Ecto neural progenitor cell (in vitro differentiated cells): ENCODE results near the gene BTBD16.
A peak's percentile ranks its signal among the peaks of the same experiment; 100 is the strongest.

Source experiments
- DNase-seq: peaks from one replicate; pipeline ENCODE4 v3.0.0-alpha.2; 2018; ENCODE audit warnings: low spot score

The BTBD16 gene

DNA sequence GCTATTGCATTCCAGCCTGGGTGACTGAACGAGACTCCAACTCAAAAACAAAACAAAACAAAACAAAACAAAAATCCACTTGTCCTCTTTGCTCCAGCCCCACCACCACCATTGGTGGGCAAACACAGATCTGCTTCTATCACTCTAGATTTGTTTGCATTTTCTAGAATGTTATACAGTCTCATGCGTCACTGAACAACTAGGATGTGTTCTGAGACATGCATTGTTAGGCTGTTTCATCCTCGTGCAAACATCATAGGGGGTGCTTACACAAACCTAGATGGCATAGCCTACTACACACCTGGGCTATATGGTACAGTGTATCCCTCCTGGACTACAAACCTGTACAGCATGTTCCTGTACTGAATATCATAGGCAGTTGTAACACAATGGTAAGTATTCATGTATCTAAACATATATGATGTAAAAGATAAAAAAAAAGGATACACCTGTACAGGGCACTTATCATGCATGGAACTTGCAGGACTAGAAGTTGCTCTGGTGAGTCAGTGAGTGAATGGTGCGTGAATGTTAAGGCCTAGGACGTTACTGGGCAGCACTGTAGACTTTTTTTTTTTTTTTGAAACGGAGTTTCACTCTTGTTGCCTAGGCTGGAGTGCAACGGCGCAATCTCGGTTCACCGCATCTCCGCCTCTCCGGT is 45.3 kb downstream of the BTBD16 start:
- no peak for DNase-seq

DNA sequence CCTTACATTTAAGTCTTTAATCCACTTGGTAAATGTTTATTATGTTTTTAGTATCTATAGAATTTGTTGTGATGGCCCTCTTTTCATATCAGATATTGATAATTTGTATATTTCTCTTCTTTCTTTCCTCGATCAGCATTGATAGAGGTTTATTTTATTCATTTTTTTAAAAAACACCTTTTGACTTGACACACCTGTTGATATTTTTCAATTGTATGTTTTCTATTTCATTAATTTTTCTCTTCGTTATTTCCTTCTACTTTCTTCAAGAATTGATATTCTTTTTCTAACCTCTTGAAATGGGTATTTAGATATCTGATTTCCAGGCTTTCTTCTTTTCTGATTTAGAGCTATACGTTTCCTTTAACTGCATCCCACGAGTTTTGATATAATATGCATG is 50.9 kb downstream of the BTBD16 start:
- no peak for DNase-seq

DNA sequence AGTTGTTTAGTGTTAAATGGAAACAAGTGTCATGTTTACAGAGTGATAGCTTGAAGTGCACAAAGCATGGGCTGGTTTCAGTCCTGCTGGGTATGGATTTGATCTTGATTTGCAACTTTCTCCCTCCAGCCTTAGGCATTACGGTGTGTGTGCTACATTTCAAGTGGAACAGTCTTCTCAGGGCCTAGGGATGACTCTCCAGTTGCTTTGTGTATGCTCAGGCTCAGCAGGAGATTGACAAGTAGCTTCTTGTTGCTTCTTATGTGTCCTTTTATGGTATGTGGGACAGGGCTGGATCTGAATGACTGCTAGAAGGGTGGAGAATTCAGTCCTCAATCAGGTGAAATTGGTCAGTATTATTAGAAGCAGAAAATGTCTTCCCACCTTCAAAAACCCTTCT is 52.1 kb downstream of the BTBD16 start:
- no peak for DNase-seq

- DNase-seq, result no peak
These were observed 53.0 kb downstream of the BTBD16 start for GRCh38 chr10:122323941-122324675.

DNA sequence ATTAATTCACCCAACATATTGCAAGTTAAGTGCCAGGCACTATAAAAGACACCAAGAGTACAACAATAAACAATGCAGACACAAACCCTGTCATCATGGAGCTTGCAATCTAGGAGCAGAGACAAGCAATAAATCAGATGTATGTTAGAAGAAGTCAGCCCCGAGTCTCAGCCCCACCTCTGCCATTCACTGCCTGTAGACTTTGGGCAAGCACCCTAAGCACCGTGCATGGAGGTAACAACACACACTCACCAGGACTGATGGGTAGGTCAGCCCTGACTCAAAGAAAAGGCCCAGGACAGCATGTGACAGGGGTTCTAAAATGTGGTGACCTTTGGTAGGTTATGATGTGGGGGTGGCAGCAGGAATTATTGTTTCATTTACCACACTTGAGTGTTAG is 54.1 kb downstream of the BTBD16 start:
- no peak for DNase-seq

DNA sequence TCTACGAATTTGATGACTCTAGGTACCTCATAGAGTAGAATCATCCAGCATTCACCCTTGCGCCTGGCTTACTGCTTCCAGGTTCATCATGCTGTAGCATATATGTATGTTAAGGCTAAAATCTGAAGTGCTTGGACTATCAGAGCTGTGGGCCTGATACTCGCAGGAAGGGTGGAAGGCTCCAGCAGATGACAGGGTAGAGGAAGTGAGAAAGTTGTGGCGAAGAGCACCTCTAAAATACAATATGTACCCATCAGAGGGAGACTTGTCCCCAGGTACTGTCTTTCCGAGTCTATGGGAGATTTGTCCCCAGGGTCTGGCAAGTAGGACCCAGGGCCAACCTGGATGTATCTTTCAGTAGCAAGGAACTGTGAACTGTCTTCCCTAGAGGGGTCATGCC is 55.3 kb downstream of the BTBD16 start:
- no peak for DNase-seq

GRCh38 chr10:122326806-122327205 is 55.7 kb downstream of the BTBD16 start:
- no peak for DNase-seq

DNA sequence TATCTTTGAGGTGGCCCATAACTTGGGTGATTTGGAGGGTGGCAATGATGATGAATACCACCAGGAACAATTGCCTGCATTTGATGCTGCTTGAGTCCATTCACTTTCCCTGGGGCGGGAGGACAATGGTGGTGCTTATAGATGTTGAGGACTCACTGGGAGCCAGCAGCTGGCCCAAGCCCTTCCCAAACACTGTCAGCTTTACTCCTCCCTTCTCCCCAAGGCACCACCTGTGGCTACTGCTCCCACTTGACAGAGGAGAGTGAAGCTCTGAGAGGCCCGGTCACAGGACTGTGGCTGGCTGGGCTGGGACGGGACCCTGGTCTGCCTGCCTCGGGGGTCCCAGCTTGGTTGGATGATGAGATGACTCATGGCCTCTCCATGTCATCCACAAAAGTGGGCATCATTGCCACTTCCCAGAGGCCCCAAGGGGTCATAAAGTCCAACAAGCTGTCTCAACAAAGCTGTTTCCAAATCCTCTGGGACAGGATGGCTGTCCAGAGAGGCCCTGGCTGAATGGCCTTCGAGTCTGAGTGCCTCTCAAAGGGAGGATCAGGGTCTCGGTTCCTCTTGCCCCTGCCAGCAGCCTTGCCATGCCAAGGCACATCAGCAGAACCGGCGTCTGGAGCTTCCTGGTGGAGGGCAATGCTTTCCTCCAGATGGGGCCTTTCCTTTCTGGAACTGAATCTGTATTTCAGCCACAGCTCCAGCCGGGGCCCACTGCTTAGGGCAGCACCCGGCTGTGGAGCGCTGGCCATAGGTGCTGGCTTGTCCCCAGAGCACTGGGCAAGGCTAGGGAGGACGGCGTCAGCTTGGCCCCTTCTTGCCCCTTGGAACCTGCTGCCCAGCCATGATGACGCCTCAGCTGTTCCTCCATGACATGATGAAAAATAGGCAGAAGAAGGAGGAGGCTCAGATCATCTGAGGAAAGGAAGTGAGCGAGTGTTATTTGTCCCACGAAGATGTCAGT is 56.4 kb downstream of the BTBD16 start:
- DNase-seq, result no peak

GRCh38 chr10:122328676-122329075 is 57.6 kb downstream of the BTBD16 start:
- DNase-seq, result no peak

DNA sequence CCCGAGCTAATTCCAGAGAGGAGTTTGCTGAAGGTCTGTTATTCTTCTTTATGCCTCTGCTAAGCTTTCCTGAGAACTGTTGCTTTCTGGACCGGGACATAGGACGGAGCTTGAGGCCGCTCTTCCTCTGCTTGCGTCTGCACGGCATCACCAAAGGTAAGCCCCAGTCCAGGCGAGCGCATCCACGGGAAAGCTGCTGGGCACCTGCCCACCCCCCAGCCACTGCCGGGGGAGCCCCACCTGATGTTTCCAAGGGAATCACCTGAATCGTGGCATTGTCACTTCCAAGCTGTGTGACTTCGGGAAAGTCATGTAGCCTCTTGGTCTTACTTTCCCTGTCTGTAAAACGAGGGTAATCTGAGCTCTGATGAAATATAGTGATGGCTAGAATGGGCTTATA is 58.3 kb downstream of the BTBD16 start:
- no peak for DNase-seq

GRCh38 chr10:122331100-122331499 is 60.0 kb downstream of the BTBD16 start:
- DNase-seq, result no peak

GRCh38 chr10:122331615-122332446 is 60.7 kb downstream of the BTBD16 start:
- no peak for DNase-seq

- DNase-seq, result no peak
These were observed 61.9 kb downstream of the BTBD16 start for GRCh38 chr10:122333037-122333436.

- DNase-seq, result no peak
These were observed 65.2 kb downstream of the BTBD16 start for GRCh38 chr10:122336332-122336731.

DNA sequence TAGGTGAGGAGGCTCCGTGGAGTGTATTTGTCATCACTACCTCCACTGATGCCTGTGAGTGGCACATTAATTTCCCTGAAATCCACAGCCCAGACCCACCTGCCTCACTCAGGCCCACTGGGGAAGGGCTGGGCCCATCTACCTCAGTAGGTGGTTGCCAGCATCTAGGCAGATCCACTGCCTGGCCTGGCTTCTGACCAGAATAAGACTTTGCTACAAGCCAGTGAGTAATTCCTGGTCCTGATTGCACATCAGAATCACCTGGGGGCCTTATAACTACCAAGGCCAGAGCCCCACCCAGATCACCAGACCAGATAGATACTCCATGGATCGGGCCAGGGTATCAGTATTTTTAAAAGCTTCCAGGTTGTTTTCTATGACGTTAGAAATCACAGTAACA is 65.9 kb downstream of the BTBD16 start:
- no peak for DNase-seq

DNA sequence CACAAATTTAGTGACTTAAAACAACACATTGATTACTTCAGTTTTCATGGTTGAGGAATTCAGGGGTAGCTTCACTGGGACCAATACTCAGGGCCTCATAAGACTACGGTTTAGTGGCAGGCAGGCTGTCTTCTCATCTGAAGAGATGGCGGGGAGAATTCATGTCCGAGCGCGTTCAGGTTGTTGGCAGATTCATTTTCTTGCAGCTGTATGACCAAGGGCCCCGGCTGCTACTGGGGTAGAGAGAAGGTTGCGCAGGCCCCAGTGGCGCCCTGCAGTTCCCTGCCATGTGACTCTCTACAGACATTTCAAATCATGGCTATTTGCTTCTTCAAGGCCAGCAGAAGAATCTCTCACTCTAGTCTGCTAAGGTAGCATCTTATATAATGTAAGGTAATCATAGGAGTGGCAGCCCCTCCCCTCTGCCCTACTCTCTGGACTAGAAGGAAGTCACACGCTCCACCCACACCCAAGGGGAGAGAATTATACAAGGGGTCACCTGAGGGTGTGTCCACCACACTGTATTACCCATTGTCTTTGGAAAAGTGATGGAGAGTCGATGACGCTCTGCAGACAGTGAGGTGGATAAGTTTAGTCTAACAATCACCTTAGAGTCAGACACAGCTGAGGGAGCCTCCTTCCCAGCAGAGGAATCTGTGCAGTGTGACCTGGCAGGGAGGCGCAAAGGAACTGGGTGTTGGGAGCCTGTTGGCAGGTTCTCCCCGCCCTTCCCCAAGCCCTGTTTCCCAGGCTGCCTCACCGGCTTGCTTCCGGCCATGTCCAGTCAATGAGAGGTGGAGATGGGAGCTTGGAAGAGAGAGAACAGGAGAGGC is 67.7 kb downstream of the BTBD16 start:
- DNase-seq, result peak; percentile 36

DNA sequence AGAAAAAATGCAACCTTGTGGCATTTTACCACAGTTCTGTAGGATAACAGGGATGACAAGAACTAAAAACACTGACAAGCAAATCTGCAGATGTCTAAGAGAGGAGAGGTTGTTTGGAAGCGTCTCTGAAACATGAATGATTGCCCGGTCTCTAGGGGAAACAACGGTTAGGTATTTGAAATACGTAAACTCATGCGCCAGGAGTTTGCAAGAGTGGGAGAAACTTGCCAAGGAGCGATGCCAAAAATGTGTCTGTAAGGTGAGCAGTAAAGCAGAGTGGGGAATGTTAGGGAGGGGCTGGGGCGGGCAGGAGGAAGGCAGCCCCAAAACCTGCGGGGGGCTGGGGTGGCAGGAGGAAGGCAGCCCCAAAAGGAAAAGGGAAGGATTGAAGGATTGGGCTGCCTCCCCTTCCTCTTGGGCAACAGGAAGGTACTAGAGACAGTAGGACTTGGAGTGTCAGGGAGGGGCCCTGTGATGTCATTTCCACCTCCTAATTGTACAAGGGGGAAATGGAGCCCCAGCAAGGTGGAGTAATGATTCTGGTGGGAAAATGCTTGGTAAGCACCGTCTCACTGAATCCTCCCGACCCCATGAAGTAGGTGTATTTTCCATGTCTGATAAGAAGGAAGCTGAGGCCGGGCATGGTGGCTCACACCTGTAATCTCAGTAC is 70.2 kb downstream of the BTBD16 start:
- DNase-seq, result peak; percentile 23

DNA sequence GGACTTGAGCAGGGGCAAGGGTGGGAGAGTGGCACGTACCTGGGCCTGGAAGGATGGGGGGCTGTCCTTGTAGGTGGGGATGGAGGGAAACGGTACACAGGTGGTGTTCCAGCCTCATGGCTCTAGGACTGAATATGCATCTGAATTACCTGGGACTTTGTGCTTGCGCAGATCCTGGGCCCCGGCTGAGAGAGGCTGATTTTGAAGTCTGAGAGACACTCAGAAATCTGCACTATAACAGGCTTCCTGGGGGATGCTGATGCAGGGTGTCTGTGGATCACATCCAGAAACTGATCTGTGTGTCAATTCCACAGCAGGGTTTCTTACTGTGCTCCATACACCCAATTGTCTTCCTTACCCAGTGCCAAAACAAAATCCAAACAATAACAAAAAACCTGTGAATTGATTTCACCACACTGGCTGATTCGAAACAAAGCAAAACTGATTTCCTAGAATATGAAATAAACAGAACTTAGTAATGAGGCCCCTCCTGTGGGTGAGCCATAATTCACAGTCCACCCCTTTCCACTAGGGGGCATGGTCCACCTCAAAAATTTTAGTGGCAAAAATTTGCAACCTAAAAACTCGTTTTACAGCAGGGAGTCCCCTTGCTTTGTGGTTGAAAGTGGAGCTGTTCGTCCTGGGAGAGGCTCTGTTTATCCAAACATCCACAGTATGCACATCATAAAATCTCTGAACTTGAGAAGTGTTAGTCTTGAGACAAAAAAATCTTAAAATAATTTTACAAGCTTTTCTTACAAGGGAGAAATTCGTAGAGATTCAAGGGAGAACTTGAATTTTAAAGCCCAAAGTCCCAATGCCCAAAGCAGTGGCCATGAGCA is 71.4 kb downstream of the BTBD16 start:
- no peak for DNase-seq

DNA sequence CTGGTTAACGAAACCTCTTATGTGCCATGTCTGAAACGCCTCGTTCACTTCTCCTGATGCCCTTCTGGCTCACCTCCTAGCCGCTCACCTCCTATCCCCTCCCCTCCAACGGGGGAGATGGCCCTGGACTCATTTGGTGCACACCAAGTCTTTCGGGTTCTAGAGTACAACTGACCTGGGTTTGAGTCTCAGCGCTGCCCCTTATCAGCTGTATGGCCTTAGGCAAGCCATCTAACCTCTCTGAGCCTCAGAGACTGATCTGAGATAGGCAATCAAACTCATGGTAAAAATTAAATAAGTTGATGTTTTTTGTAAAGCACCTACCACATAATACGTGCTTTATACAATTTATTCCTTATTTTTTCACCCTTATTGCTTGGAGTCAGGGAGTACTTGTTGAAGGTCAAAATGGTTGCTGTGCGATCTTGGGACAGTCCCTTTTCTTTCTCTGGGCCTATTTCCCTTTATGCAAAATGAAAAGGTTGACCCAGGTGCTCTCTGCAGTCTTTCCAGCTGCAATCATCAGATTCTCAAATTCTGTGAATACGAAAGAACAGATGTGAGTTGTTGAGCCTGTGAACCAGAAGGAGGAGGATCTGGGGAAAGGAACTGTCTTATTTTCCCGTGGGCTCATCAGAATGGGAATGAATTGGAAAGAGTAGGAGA is 72.2 kb downstream of the BTBD16 start:
- DNase-seq, result no peak
